ENCODE results near the gene RAPGEF3.

RAPGEF3 gene

DNA sequence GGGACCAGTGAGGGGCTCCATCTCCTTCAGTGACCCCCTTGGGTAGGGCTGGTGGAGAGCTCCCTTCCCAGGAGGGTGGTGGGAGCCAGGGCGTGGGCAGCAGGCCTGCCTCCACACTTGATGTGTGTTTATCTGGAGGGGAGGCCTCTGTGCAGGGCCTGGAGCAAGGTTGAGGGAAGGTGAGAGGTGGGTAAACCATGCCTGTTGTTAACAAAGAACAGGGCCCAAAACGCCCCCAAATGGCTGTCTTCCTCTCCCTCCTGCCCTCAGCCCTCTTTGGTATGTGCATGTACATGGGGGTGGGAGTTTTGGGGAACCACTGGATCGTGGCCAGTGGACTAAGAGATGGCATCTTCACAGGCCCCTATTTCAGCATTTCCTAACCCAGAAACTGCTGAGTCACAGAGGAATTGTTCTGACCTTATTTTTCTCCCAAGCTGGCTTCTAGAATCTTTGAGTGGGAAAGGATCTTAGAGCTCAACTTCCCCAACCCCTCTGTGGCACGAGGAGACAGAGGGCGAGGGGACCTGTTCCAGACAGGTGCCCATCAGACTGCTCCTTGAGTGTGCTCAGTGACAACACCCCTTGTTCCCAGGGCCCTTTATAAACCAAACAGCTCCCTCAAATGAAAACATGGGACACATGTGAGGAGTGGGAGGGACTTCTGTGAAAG, 17.9 kb upstream of the RAPGEF3 start:
- Histone ChIP-seq H4K8ac (ENCODE audit: low read depth, low read length) (peak overlapping the region; percentile 56), H3K4ac (ENCODE audit: low read depth, low read length) (no peak overlapping the region)

DNA sequence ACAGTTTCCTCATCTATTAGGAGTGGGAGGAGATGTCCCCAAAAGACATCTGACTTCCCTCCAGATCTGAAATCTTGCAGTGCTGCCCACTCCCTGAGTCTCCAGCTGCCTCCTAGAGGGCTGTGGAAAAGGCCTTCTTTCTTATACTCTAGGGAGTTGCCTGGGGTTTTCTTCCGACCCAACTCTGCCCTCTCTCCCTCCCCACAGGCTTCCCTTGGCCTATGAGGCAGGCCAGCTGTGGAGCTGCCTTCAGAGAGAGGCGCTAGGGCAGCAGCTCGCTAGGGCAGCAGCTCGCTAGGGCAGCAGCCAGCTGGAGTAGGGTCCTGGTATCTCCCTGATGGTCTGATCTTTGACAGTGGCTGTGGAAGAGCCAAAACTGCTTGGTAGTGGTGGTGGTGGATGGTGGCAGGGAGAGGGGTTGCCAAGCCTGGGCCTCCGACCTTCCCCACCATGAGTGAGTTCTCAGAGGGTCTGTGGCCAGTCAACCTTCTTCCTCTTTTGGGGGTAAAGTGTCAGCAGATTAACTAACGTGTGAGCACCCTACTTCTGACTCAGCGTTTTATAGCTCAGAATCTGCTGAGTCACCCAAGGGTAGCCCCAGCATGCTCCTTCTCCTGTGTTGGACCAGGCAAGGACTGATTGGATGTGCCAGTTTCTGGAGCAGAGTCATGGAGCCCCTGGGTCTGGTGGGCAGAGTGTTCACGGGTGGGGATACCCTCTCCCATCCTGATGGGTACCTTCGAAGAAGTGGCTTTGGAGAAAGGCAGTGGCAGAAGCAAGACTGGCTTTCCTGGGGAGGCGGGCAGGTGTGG, 16.6 kb upstream of the RAPGEF3 start:
- Histone ChIP-seq H4K12ac (ENCODE audit: low read depth, low read length) (no peak overlapping the region), H2BK12ac (ENCODE audit: low read length) (peak overlapping the region; percentile 15), H3K79me2 (ENCODE audit: control insufficient read depth, insufficient read depth, low read length, poor library complexity) (no peaks in the 10 kb centered on the region), H3K23ac (ENCODE audit: low read length) (no peak overlapping the region), H2AK5ac (ENCODE audit: low read length) (peak overlapping the region; percentile 50), H2BK5ac (ENCODE audit: low read depth, low read length, poor library complexity) (no peak overlapping the region), H3K27ac (ENCODE audit: low read depth, low read length) (no peak overlapping the region), H3K27me3 (ENCODE audit: insufficient read depth, low read length) (peaks cover 8% of the 10 kb centered on the region), H3K4me1 (ENCODE audit: control insufficient read depth in 1 of 2, insufficient read depth in 2 of 2, low read length in 2 of 2) (peaks cover 6 to 22% of the 10 kb centered on the region in 2 experiments), H3K4me2 (ENCODE audit: low read length) (no peak overlapping the region), H3K18ac (ENCODE audit: low read length) (no peak overlapping the region), H3K4me3 (ENCODE audit: low read depth, low read length) (no peak overlapping the region), H3K9me3 (ENCODE audit: insufficient read depth, low read depth, low read length) (no peaks in the 10 kb centered on the region), H3K79me1 (ENCODE audit: low read length) (peaks cover 14% of the 10 kb centered on the region), H2AFZ (ENCODE audit: insufficient read depth, low read length, poor library complexity) (peak overlapping the region; percentile 27), H4K91ac (ENCODE audit: low read depth, low read length) (no peak overlapping the region), H3K9ac (ENCODE audit: low read length) (no peak overlapping the region), H3K36me3 (ENCODE audit: control insufficient read depth in 1 of 2, insufficient read depth in 2 of 2, low read length in 2 of 2) (no peaks in the 10 kb centered on the region), H3K4ac (ENCODE audit: low read depth, low read length) (no peak overlapping the region), H4K8ac (ENCODE audit: low read depth, low read length) (no peak overlapping the region), H3K14ac (ENCODE audit: low read length) (peak overlapping the region; percentile 30), H2BK120ac (ENCODE audit: insufficient read depth, low read length, poor library complexity) (no peak overlapping the region)
- WGBS (ENCODE audit: extremely low coverage, insufficient coverage, insufficient read length): no CpG with 5 or more reads among the region's 10 CpGs
- DNase-seq: no peak

More for the DNA sequence above, 17.9 kb upstream of the RAPGEF3 start:
- H2BK120ac ChIP-seq (ENCODE audit: insufficient read depth, low read length, poor library complexity): peak overlapping the region; percentile 64
- H3K79me1 ChIP-seq (ENCODE audit: low read length): peaks cover 14% of the 10 kb centered on the region
- H2BK12ac ChIP-seq (ENCODE audit: low read length): peak overlapping the region; percentile 67
- WGBS (ENCODE audit: extremely low coverage, insufficient coverage, insufficient read length): no CpG with 5 or more reads among the region's 5 CpGs
- peak overlapping the region; percentile 27 for H3K14ac ChIP-seq (ENCODE audit: low read length)
- H2AFZ ChIP-seq (ENCODE audit: insufficient read depth, low read length, poor library complexity): no peak overlapping the region
- H3K18ac ChIP-seq (ENCODE audit: low read length): peak overlapping the region; percentile 63
- H3K4me2 ChIP-seq (ENCODE audit: low read length): no peak overlapping the region
- no peak overlapping the region for H3K23ac ChIP-seq (ENCODE audit: low read length)
- peak overlapping the region; percentile 64 for H4K91ac ChIP-seq (ENCODE audit: low read depth, low read length)
- no peaks in the 10 kb centered on the region for H3K79me2 ChIP-seq (ENCODE audit: control insufficient read depth, insufficient read depth, low read length, poor library complexity)
- H3K27ac ChIP-seq (ENCODE audit: low read depth, low read length): no peak overlapping the region
- peak overlapping the region; percentile 62 for H2AK5ac ChIP-seq (ENCODE audit: low read length)
- peaks cover 6 to 21% of the 10 kb centered on the region in 2 experiments for H3K4me1 ChIP-seq (ENCODE audit: control insufficient read depth in 1 of 2, insufficient read depth in 2 of 2, low read length in 2 of 2)
- no peaks in the 10 kb centered on the region for H3K9me3 ChIP-seq (ENCODE audit: insufficient read depth, low read depth, low read length)
- peaks cover 8% of the 10 kb centered on the region for H3K27me3 ChIP-seq (ENCODE audit: insufficient read depth, low read length)
- peaks cover 0 to 1% of the 10 kb centered on the region in 2 experiments for H3K36me3 ChIP-seq (ENCODE audit: control insufficient read depth in 1 of 2, insufficient read depth in 2 of 2, low read length in 2 of 2)
- peak overlapping the region; percentile 10 for H2BK5ac ChIP-seq (ENCODE audit: low read depth, low read length, poor library complexity)
- H3K9ac ChIP-seq (ENCODE audit: low read length): no peak overlapping the region
- DNase-seq: peak in 1 of 2 donors; percentile 32
- no peak overlapping the region for H3K4me3 ChIP-seq (ENCODE audit: low read depth, low read length)
- no peak overlapping the region for H4K12ac ChIP-seq (ENCODE audit: low read depth, low read length)

DNA sequence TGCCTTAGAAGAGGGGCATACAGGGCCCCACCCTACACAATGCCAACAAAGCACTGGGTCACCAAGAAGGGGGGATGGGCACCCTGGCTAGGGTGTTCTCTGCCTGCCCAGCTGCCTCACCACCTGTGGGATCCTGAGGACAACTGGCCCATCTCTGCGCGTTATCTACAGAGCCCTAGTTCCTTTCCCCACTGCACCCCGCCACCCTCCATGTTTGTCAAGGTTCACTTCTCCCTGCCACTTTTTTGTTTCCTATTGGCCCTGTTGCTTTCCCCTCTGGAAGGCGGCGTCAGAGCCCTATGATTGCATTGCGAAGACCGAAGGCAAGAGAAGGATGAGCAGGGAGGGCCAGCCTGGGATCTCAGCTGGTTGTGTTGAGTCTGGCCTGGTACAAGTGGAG, 16.0 kb upstream of the RAPGEF3 start:
- Histone ChIP-seq H2BK120ac (ENCODE audit: insufficient read depth, low read length, poor library complexity) (no peak overlapping the region), H3K14ac (ENCODE audit: low read length) (no peak overlapping the region), H3K9me3 (ENCODE audit: insufficient read depth, low read depth, low read length) (no peaks in the 10 kb centered on the region), H3K23ac (ENCODE audit: low read length) (no peak overlapping the region), H2AK5ac (ENCODE audit: low read length) (no peak overlapping the region), H3K36me3 (ENCODE audit: control insufficient read depth in 1 of 2, insufficient read depth in 2 of 2, low read length in 2 of 2) (no peaks in the 10 kb centered on the region), H2AFZ (ENCODE audit: insufficient read depth, low read length, poor library complexity) (no peak overlapping the region), H2BK5ac (ENCODE audit: low read depth, low read length, poor library complexity) (no peak overlapping the region), H4K91ac (ENCODE audit: low read depth, low read length) (no peak overlapping the region), H3K4me1 (ENCODE audit: control insufficient read depth in 1 of 2, insufficient read depth in 2 of 2, low read length in 2 of 2) (peaks cover 8 to 26% of the 10 kb centered on the region in 2 experiments), H3K79me2 (ENCODE audit: control insufficient read depth, insufficient read depth, low read length, poor library complexity) (no peaks in the 10 kb centered on the region), H3K27me3 (ENCODE audit: insufficient read depth, low read length) (peaks cover 8% of the 10 kb centered on the region), H2BK12ac (ENCODE audit: low read length) (no peak overlapping the region), H3K79me1 (ENCODE audit: low read length) (peaks cover 14% of the 10 kb centered on the region), H3K4me3 (ENCODE audit: low read depth, low read length) (no peak overlapping the region), H4K12ac (ENCODE audit: low read depth, low read length) (no peak overlapping the region), H3K27ac (ENCODE audit: low read depth, low read length) (no peak overlapping the region), H3K18ac (ENCODE audit: low read length) (no peak overlapping the region), H3K4ac (ENCODE audit: low read depth, low read length) (no peak overlapping the region), H3K9ac (ENCODE audit: low read length) (no peak overlapping the region), H3K4me2 (ENCODE audit: low read length) (no peak overlapping the region), H4K8ac (ENCODE audit: low read depth, low read length) (no peak overlapping the region)
- no CpG with 5 or more reads among the region's 7 CpGs for WGBS (ENCODE audit: extremely low coverage, insufficient coverage, insufficient read length)
- DNase-seq: no peak

DNA sequence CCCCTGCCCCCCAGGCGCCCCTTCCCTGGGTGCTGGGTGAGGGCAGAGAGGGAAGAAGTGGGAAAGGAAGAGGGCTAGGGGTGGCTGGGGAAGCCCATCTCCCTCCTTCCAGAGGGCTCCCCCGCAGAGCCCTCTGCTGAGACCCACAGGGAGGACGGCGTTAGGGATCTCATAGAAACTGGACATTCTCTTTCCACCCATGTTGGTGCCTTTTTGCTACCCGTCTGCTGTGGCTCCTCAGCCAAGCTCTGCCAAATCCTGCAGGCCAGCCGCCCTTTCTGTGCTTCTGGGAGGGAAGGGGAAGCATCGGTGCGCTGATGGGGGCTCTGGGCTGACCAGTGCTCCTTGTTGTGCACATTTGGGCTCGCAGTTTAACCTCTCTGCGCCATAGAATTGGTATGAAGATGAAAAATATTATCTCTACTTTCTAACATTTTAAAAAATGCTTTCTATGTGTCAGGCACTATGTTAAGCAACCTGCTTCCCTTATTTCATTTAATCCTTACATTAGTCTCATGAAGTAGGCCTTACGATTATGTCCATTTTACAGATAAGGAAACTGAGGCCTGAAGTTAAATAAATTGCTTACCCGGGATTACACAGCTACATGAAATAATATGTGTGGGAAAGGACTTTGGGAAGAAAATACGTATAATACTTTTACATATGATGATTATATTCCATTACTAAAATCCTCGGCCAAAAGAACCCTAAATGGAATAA, 15.3 kb upstream of the RAPGEF3 start:
- H3K79me1 ChIP-seq (ENCODE audit: low read length): peaks cover 16% of the 10 kb centered on the region
- peak overlapping the region; percentile 51 for H4K91ac ChIP-seq (ENCODE audit: low read depth, low read length)
- H3K4me3 ChIP-seq (ENCODE audit: low read depth, low read length): peak overlapping the region; percentile 89
- H2AK5ac ChIP-seq (ENCODE audit: low read length): no peak overlapping the region
- no peak overlapping the region for H2BK5ac ChIP-seq (ENCODE audit: low read depth, low read length, poor library complexity)
- H3K27ac ChIP-seq (ENCODE audit: low read depth, low read length): no peak overlapping the region
- no peaks in the 10 kb centered on the region for H3K36me3 ChIP-seq (ENCODE audit: control insufficient read depth in 1 of 2, insufficient read depth in 2 of 2, low read length in 2 of 2)
- DNase-seq: peak in 1 of 2 donors; percentile 26
- H2BK12ac ChIP-seq (ENCODE audit: low read length): no peak overlapping the region
- H3K4ac ChIP-seq (ENCODE audit: low read depth, low read length): no peak overlapping the region
- peak overlapping the region; percentile 96 for H3K4me2 ChIP-seq (ENCODE audit: low read length)
- no CpG with 5 or more reads among the region's 14 CpGs for WGBS (ENCODE audit: extremely low coverage, insufficient coverage, insufficient read length)
- H2AFZ ChIP-seq (ENCODE audit: insufficient read depth, low read length, poor library complexity): no peak overlapping the region
- peaks cover 10 to 28% of the 10 kb centered on the region in 2 experiments for H3K4me1 ChIP-seq (ENCODE audit: control insufficient read depth in 1 of 2, insufficient read depth in 2 of 2, low read length in 2 of 2)
- no peaks in the 10 kb centered on the region for H3K9me3 ChIP-seq (ENCODE audit: insufficient read depth, low read depth, low read length)
- no peak overlapping the region for H4K12ac ChIP-seq (ENCODE audit: low read depth, low read length)
- peak overlapping the region; percentile 52 for H4K8ac ChIP-seq (ENCODE audit: low read depth, low read length)
- peak overlapping the region; percentile 57 for H3K9ac ChIP-seq (ENCODE audit: low read length)
- peak overlapping the region; percentile 56 for H3K18ac ChIP-seq (ENCODE audit: low read length)
- H3K27me3 ChIP-seq (ENCODE audit: insufficient read depth, low read length): peaks cover 8% of the 10 kb centered on the region
- H3K23ac ChIP-seq (ENCODE audit: low read length): peak overlapping the region; percentile 41
- H3K79me2 ChIP-seq (ENCODE audit: control insufficient read depth, insufficient read depth, low read length, poor library complexity): no peaks in the 10 kb centered on the region
- H2BK120ac ChIP-seq (ENCODE audit: insufficient read depth, low read length, poor library complexity): no peak overlapping the region
- peak overlapping the region; percentile 46 for H3K14ac ChIP-seq (ENCODE audit: low read length)

Measured in trophoblast cell (in vitro differentiated cells and primary cell).